8988T (cell line): Measurements from ENCODE around the gene ELK3.

Experiments used
- DNase-seq: peaks from one replicate; pipeline ENCODE4 v3.0.0; 2011

ELK3 gene

DNA sequence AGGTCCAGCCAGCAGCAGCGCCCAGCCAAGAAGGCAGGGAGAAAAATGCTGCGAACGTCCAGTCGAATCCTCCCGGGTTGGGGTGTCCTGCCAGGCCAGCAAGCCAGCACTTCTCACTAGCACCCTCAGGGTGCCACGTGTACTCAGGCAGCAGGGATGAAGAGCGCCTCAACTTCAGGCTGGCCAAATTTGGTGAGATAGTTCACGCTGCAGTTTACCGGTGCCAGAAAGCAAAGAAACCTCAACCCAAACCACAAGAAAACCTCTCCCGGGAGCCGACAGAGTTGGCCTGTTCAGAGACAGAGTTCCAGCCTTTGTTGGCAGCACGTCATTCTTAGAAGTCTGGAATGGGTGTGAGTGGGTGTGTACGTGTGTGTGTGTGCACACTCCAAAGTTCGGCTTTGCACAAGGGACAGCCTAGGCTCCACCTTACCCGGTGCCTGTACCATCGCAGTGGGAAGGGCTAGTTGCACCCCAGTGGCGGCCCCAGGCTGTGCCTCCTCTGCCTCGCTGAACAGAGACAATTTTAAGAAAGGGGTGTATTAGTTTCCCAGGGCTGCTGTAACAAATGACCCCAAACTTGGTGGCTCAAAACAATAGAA lies 42.1 kb downstream of the ELK3 start:
- DNase-seq, result no peak

DNA sequence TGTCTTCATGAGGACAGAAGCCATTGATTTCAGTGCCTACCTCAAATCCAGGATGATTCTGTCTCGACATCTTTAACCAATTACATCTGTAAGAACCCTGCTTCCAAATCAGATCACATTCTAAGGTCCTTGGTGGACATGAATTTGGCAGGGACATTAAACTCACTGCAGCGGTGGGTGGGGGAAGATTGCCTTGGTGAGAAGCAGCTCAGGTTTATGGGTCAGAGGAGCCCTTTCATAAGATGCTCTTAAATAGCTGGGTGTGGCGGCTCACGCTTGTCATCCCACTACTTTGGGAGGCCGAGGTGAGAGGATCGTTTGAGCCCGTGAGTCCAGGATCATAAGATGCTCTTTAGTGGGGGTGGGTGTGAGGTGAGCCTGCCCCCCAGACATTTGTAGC lies 42.9 kb downstream of the ELK3 start:
- DNase-seq, result no peak

DNA sequence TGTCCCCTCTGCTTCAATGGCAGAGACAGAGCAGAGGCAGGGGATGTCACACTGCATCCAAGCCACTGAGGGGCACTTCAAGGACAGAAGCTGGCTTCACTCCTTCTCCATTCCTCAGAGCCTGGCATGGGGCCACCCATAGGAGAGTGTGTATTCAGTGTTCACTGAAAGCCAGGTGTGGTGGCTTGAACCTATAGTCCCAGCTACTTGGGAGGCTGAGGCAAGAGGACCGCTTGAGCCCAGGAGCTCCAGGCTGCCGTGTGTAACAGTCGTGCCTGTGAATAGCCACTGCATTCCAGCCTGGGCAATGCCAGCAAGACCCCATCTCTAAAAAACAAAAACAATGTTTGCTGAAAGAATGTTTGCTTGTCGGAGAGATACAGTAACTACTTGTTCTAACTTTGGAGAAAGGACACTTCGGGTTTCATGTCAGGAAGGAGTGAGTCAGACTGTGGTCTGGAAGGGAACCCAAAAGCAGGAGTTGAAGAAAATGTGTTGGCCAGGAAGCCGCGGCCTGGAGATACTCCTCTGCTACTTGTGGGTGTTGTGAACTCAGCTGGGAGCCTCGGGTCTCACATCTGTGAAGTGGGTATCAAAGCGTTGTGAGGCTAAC lies 43.4 kb downstream of the ELK3 start:
- DNase-seq, result no peak

GRCh38 chr12:96238336-96239047 lies 44.3 kb downstream of the ELK3 start:
- no peak for DNase-seq

GRCh38 chr12:96239711-96240635 lies 45.8 kb downstream of the ELK3 start:
- DNase-seq, result no peak

- DNase-seq, result no peak
These were observed 46.5 kb downstream of the ELK3 start for GRCh38 chr12:96240656-96241055.

- DNase-seq, result no peak
These were observed 47.3 kb downstream of the ELK3 start for GRCh38 chr12:96241431-96241830.

DNA sequence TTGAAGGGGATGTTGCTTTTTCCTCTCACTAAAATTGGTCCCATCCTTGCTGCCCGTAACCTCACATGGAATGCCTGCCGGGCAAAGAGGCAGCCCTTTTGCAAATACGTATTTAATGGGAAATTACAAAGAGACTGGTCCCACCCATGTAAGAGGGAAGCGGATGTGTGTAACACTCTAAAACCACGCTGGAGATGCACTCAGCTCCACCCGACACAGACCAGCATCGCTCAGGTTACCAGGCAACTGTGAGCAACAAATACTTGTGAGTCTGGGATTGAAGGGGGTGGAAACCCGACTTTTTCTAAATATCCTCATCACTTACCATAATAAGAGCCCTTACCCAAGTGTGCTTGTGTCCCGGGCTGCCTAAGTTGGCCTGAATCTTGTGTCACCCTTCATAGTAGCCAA lies 47.7 kb downstream of the ELK3 start:
- no peak for DNase-seq

- DNase-seq, result no peak
These were observed 48.4 kb downstream of the ELK3 start for GRCh38 chr12:96242597-96242996.

GRCh38 chr12:96244826-96245225 lies 50.7 kb downstream of the ELK3 start:
- DNase-seq, result no peak

DNA sequence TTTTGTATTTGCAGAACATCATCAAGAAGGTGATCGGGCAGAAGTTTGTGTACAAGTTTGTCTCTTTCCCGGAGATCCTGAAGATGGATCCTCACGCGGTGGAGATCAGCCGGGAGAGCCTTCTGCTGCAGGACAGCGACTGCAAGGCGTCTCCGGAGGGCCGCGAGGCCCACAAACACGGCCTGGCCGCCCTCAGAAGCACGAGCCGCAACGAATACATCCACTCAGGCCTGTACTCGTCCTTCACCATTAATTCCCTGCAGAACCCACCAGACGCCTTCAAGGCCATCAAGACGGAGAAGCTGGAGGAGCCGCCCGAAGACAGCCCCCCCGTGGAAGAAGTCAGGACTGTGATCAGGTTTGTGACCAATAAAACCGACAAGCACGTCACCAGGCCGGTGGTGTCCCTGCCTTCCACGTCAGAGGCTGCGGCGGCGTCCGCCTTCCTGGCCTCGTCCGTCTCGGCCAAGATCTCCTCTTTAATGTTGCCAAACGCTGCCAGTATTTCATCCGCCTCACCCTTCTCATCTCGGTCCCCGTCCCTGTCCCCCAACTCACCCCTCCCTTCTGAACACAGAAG lies 52.8 kb downstream of the ELK3 start:
- DNase-seq, result no peak

DNA sequence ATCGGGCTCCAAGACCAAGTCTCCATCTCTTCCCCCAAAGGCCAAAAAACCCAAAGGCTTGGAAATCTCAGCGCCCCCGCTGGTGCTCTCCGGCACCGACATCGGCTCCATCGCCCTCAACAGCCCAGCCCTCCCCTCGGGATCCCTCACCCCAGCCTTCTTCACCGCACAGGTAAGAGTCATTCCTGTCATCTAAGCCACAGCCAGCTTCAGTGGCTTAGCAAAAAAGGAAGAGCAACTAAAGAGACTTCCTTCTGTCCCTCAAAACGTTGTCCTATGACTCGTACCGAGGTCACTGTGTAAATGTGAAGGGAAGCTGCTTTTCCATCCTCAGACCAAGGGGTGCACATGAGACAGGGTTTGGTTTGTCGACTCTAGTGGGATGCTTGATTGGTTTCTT lies 53.4 kb downstream of the ELK3 start:
- no peak for DNase-seq

- DNase-seq, result no peak
These were observed 54.2 kb downstream of the ELK3 start for GRCh38 chr12:96248136-96248931.

DNA sequence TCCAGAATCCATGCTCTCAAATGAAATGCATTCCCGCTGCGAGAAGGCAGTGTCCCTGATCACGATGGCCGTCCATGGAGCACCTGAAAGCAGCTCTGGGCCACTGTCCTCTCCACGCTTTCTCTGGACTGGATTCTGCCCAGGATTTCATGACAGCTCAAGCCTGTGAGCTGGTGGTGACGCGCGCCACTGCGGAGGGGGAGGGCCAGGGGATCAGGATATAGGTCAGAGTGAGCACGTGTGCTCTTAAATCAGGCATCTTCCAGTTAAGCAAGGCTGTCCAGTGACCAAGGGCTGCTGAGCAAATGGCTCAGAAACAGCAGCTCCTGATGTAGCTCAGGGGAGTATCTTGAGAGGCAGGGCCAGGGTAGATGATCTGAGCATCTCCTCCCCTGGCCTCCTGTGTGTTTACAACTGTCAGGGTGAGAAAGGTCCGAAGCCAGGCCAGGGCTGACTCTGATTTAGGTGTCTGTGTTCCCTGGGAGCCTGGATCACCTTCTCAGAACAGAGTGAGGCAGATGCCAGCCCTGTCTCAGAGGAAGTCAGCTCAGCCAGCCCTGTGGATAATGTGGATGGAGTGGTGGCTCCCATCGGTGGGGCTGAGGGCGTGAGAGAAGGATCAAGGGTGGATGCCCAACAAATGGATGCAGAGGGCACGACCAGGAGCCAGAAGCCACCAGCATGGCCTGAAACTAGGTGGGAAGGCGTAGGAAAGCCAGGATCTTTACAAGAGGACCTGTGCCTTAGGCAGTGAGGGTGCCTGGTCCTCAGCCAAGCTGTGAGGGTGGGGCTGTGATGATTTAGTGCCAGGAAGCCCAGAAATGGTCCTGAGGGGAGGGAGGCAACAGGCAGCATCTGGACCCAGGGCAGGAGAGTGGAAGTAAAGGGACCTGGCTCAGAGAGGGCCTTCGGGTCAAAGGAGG lies 55.3 kb downstream of the ELK3 start:
- no peak for DNase-seq

DNA sequence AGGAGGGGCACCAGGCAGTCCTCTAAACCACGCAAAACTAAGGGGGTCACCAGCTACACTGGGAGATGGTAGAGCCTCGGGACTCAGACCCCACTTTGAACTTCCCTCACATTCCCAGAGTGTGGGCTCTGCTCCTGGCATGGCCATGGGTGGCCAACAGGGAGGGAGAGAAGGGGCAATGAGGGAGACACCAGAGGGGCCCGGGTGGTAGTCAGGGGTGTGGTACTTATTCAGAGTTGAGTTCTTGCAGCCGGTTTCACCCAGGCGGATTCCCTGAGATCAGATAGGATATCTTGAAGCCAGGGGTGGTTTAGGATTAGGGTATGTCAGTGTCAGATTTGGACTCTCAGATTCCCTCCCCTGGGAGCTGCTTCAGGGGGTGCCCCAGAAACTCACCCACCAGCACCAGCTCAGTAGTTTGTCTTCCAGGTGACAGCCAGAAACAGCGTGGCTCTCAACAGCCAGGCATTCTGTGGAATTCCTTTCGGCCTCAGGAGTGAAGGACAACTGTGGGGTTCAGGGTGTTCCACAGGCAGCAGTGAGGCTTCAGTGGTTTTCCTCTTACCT lies 56.0 kb downstream of the ELK3 start:
- DNase-seq, result no peak

GRCh38 chr12:96255077-96255476 lies 60.9 kb downstream of the ELK3 start:
- no peak for DNase-seq

DNA sequence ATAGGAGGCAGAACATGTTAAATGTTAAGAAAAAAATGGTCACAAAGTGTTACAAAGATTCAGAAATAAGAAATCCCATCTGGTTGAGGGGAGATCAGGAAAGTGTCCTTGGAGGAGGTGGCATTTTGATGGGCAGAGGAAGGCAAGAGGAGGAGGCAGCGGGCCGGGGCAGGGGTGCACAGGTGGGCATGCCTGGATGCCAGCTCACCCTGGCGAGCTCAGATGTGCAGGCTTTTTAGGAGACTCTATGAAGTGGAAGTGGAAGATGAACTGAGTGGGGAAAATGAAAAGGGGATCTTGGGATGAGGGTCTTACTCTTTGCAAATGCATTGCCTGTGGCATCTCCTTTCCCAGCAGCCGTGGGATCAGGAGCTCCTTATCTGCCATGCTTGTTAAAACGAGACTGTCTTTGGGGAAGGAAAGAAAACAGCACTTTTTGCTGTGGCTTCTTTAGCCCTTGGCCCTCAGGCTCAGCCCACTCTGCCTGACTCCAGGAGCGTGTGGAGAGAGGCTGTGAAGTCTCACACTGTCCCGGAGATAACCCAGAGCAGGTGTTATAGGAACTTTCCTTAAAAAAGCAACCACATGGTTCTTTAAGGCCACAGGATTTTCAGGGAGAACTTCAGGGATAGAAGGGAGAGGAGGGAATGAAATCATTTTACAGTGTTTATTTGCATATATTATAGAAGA lies 62.6 kb downstream of the ELK3 start:
- DNase-seq, result no peak

DNA sequence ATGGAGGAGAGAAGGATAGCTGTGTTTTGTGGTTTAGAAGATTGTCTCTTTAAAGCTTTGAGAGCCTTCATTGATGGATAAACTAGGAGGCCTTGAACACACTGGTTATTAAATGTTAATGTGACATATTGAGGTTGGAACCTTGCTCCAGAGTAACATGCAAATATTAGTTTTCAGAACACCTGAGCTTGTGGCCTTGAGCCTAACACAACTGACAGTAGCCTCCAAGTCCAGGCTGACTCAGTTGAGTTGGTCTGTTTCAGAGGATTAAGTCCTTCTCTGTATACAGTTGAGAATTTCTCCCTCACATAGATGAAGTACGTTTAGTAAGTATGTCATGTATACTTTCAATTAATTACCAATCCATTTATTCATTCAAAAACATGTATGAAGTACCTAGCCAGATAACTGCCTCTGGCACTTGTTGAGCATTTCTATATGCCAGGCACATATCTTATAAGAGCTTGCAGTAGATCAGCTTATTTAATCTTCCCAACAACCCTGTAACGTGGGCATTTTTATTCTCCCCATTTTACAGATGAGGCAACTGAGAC lies 63.5 kb downstream of the ELK3 start:
- no peak for DNase-seq

GRCh38 chr12:96258104-96258961 lies 64.2 kb downstream of the ELK3 start:
- DNase-seq, result no peak
